GM13977 (cell line): Measurements from ENCODE around the gene F7.
"Not testable (repeated sequence)": the region's sequence is repeated elsewhere in the genome, so short reads cannot be mapped to it uniquely, and the experiment has no call there.

Source experiments
- DNase-seq: peaks from one replicate; pipeline ENCODE4 v3.0.0; 2012; ENCODE audit warnings: low spot score
- CTCF ChIP-seq: IDR thresholded peaks from 2 replicates; pipeline ENCODE4 v1.5.1; 2012; ENCODE audit warnings: mild to moderate bottlenecking, control low read depth; ENCODE audit not compliant: insufficient read depth; ENCODE audit errors: extremely low read depth, missing control alignments
- in situ Hi-C: fragments of 300-500 bp; cut with MboI; formaldehyde crosslinking; loops from one replicate; pipeline ENCODE4 v1.12.0; 2022; ENCODE audit warnings: low sequenced_read_pairs, low pct_unique_long_range_greater_than_20kb, mixed read lengths, inconsistent platforms; ENCODE audit not compliant: unreplicated experiment

Gene F7

GRCh38 chr13:113105032-113105920, at the start of gene F7:
TSS of gene F7 (plus strand) at chr13:113105791. CDS start at chr13:113105842, 51 bp downstream.
- no peak for DNase-seq
- no peak for TF ChIP-seq CTCF
- in situ Hi-C loops, result no loop called here

- TF ChIP-seq CTCF, result no peak
- in situ Hi-C loops, result no loop called here
- DNase-seq, result no peak
These were observed 48.5 kb upstream of the F7 start for GRCh38 chr13:113057084-113057483.

DNA sequence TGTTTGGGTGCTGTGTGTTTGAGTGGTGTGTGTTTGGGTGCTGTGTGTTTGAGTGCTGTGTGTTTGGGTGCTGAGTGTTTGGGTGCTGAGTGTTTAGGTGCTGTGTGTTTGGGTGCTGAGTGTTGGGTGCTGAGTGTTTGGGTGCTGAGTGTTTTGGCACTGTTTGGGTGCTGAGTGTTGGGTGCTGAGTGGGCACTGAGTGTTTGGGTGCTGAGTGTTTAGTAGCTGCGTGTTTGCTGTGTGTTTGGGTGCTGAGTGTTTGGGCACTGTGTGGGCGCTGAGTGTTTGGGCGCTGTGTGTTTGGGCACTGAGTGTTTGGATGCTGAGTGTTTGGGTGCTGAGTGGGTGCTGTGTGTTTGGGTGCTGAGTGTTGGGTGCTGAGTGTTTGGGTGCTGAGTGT, 48.0 kb upstream of the F7 start:
- DNase-seq, in situ Hi-C loops: not testable (repeated sequence)

DNA sequence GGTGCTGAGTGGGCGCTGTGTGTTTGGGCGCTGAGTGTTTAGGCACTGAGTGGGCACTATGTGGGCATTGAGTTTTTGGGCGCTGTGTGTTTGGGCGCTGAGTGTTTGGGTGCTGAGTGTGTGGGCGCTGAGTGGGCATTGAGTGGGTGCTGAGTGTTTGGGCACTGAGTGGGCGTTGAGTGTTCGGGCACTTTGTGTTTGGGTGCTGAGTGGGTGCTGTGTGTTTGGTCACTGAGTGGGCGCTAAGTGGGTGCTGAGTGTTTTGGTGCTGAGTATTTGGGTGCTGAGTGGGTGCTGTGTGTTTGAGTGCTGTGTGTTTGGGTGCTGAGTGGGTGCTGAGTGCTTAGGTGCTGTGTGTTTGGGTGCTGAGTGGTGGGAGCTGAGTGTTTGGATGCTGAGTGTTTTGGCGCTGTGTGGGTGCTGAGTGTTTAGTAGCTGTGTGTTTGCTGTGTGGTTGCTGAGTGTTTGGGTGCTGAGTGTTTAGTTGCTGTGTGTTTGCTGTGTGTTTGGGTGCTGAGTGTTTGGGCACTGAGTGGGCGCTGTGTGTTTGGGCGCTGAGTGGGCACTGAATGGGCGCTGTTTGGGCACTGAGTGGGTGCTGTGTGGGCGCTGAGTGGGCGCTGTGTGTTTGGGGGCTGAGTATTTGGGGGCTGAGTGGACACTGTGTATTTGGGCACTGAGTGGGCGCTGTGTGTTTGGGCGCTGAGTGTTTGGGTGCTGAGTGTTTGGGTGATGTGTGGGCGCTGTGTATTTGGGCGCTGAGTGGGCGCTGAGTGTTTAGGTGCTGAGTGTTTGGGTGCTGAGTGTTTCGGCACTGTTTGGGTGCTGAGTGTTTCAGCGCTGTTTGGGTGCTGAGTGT, 47.2 kb upstream of the F7 start:
- DNase-seq, result no peak
- no peak for TF ChIP-seq CTCF
- in situ Hi-C loops, result no loop called here

GRCh38 chr13:113058988-113059850, 46.4 kb upstream of the F7 start:
- DNase-seq, result no peak
- in situ Hi-C loops, result no loop called here
- TF ChIP-seq CTCF, result no peak

- no peak for TF ChIP-seq CTCF
- no peak for DNase-seq
- in situ Hi-C loops, result no loop called here
These were observed 45.7 kb upstream of the F7 start for GRCh38 chr13:113059891-113060290.
